NCI-H1436 (cell line): ENCODE results near the gene ITFG2.

Experiments
- DNase-seq: peaks from one replicate; lab custom pipeline; 2025; lab: John Stamatoyannopoulos, UW

The ITFG2 gene

GRCh38 chr12:2832550-2833127 is 20.2 kb downstream of the ITFG2 start:
- no peak for DNase-seq

GRCh38 chr12:2833327-2833726 is 20.9 kb downstream of the ITFG2 start:
- no peak for DNase-seq

GRCh38 chr12:2833810-2834209 is 21.3 kb downstream of the ITFG2 start:
- no peak for DNase-seq

- no peak for DNase-seq
Observed at GRCh38 chr12:2834581-2835491, 22.4 kb downstream of the ITFG2 start, which contains the start of gene NRIP2. NRIP2 (minus strand) TSS chr12:2835035; CDS start chr12:2834983, 52 bp downstream.

GRCh38 chr12:2835691-2836403 is 23.4 kb downstream of the ITFG2 start:
- DNase-seq: no peak

- DNase-seq: no peak
Observed at GRCh38 chr12:2836574-2836973, 24.1 kb downstream of the ITFG2 start.

- DNase-seq: no peak
Observed at GRCh38 chr12:2841056-2841650, 28.7 kb downstream of the ITFG2 start.

- no peak for DNase-seq
Observed at GRCh38 chr12:2842948-2843347, 30.5 kb downstream of the ITFG2 start.

GRCh38 chr12:2844786-2845185 is 32.3 kb downstream of the ITFG2 start:
- no peak for DNase-seq

- no peak for DNase-seq
Observed at GRCh38 chr12:2845280-2845679, 32.8 kb downstream of the ITFG2 start.

- no peak for DNase-seq
Observed at GRCh38 chr12:2851931-2852330, 39.5 kb downstream of the ITFG2 start.

- DNase-seq: peak; percentile 19
Observed at GRCh38 chr12:2853626-2854025, 41.2 kb downstream of the ITFG2 start.

- no peak for DNase-seq
Observed at GRCh38 chr12:2854669-2855453, 42.4 kb downstream of the ITFG2 start.

- DNase-seq: no peak
Observed at GRCh38 chr12:2855546-2855945, 43.1 kb downstream of the ITFG2 start.

GRCh38 chr12:2856051-2856450 is 43.6 kb downstream of the ITFG2 start:
- DNase-seq: no peak

GRCh38 chr12:2857021-2857431 is 44.6 kb downstream of the ITFG2 start, which contains the start of gene TEX52:
TEX52 (minus strand) TSS chr12:2857039; CDS start chr12:2857026, 13 bp downstream.
- peak; percentile 40 for DNase-seq

- DNase-seq: no peak
Observed at GRCh38 chr12:2857576-2857975, 45.1 kb downstream of the ITFG2 start.

GRCh38 chr12:2858334-2858733 is 45.9 kb downstream of the ITFG2 start:
- DNase-seq: no peak

- no peak for DNase-seq
Observed at GRCh38 chr12:2858944-2859421, 46.5 kb downstream of the ITFG2 start.

- DNase-seq: no peak
Observed at GRCh38 chr12:2860170-2860569, 47.7 kb downstream of the ITFG2 start.

- no peak for DNase-seq
Observed at GRCh38 chr12:2862876-2863275, 50.4 kb downstream of the ITFG2 start.
